ENCODE results near the gene ATP1B1. TPM values are rescaled to one million over a fixed set of nuclear protein-coding genes. Genes with fewer than 3 reads are reported as not detected.
A peak's percentile ranks its signal among the peaks of the same experiment; 100 is the strongest.

ATP1B1 gene
- total RNA-seq, 2 experiments from 2014 or later = 5.6 to 6.2 TPM

DNA sequence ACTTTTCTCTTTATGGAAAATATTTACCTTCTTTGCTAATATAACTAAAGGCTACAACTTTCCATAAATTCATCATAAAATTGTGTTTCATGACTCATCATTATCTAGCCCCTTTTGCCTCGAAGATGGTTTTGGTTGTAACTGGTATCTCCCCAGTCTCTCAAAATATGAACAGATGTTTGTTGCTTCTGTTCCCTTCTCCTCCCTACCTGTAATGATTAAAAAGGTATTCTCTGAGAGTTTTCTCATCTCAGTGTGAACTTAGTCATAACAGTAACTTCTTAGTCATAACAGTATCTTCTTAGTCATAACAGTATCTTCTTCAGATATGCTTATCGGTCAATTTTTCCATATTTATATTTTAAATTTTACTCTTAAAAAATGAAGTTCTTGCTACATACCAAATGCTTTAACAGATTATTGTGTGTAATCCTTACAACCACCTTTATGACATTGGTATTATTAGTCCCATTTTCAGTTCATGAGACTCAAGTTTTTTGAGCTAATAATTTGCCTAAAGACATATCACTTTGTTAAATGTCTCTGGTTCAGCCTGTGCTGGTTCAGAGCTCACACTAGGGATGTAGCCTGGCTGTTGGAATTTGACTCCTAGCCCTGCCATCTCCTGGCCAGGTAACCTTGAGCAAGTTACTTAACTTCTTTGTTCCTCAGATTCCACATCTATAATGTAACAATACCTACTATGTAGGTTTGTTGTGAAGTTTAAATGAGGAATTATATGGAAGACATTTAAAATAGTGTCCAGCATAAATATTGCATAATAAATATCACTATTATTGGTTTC lies 32.6 kb downstream of the ATP1B1 start:
- Mint-ChIP-seq H3K27ac (peak overlapping the region; percentile 50), H3K36me3 (ENCODE audit: low read depth) (no peaks in the 10 kb centered on the region), H3K27me3 (ENCODE audit: low read depth) (no peaks in the 10 kb centered on the region), H3K4me3 (no peak overlapping the region), H3K9me3 (no peaks in the 10 kb centered on the region), H3K4me1 (ENCODE audit: low read depth) (peaks cover 6% of the 10 kb centered on the region)
- DNase-seq = no peak
- CTCF ChIA-PET = interaction anchor here (0.6 to 1.6 kb wide), 3 partner anchors 9 to 209 kb away, joined by 3 to 5 read pairs (median 4); no protein-coding TSS in a partner anchor
- intact Hi-C loops (cut with micrococcal nuclease) = loop anchor here (1.0 to 5.0 kb wide), 9 partner anchors 33 to 797 kb away; partner anchors contain the start of genes ATP1B1, F5 and NME7

DNA sequence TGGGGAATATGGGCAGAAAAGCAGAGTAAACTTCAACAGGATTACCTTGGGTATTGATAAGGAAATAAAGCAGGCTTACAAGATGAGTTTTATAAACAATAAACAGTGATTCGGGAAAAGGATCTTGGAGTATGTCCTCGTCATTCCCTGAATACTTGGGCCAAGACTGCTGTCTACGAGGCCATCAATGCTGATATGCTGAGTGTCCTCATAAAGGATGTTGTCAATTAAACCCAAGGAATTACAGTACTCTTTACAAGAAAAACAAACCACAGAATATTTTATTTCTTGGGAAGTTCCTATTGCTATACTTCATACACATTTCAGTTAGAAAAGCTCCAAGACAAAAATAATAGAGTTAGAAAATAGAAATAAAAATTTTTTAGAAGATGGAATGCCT lies 34.9 kb downstream of the ATP1B1 start:
- Mint-ChIP-seq H3K27ac (no peak overlapping the region), H3K36me3 (ENCODE audit: low read depth) (no peaks in the 10 kb centered on the region), H3K4me1 (ENCODE audit: low read depth) (peaks cover 6% of the 10 kb centered on the region), H3K4me3 (no peak overlapping the region), H3K27me3 (ENCODE audit: low read depth) (no peaks in the 10 kb centered on the region), H3K9me3 (no peaks in the 10 kb centered on the region)
- no peak for DNase-seq
- intact Hi-C loops (cut with micrococcal nuclease) = no loop called here
- CTCF ChIA-PET = no interaction called here

DNA sequence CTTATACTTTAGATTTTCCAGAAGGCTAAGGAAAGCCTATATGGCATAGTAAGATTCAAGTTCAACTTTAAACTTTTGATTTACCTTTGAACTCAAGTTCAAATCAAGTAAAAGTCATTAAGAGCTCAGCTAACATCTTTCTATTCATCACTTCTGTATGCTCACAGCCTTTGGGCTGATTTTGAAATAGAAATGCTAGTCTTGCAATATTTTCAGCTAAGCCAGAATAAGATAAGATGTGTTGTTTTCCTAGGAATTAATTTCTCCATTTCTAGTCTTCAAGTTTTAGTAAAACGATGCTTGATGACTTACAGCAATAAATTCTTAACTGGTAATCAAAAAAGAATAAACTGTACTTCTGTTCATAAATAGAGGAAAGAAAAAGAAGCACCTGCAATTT lies 35.6 kb downstream of the ATP1B1 start:
- no peak overlapping the region for H3K4me3 Mint-ChIP-seq
- H3K4me1 Mint-ChIP-seq (ENCODE audit: low read depth) = peaks cover 6% of the 10 kb centered on the region
- CTCF ChIA-PET = no interaction called here
- H3K27me3 Mint-ChIP-seq (ENCODE audit: low read depth) = no peaks in the 10 kb centered on the region
- no peak overlapping the region for H3K27ac Mint-ChIP-seq
- no peaks in the 10 kb centered on the region for H3K36me3 Mint-ChIP-seq (ENCODE audit: low read depth)
- H3K9me3 Mint-ChIP-seq = no peaks in the 10 kb centered on the region
- intact Hi-C loops (cut with micrococcal nuclease) = no loop called here
- DNase-seq = no peak

DNA sequence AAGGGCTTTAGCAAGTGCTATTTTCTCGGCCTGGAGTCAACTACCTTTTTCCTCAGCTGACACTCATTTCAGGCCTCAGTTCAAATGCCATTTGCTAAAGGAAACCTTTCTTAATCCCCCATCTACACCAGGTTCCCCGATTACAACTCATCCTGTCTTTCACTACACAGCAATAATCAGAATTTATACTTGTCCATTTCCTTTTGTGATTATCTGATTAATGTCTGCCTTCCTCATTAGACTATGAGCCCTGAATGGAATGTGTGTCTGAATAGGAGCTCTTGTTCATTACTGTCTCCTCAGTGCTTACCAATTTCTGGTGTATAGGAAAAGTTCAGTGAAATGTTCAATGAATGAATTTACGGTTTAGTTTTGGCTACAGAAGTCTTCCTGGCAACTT lies 36.9 kb downstream of the ATP1B1 start:
- Mint-ChIP-seq H3K4me3 (no peak overlapping the region), H3K36me3 (ENCODE audit: low read depth) (no peaks in the 10 kb centered on the region), H3K9me3 (no peaks in the 10 kb centered on the region), H3K27me3 (ENCODE audit: low read depth) (no peaks in the 10 kb centered on the region), H3K27ac (no peak overlapping the region), H3K4me1 (ENCODE audit: low read depth) (peaks cover 4% of the 10 kb centered on the region)
- DNase-seq = no peak
- CTCF ChIA-PET = no interaction called here
- intact Hi-C loops (cut with micrococcal nuclease) = no loop called here

DNA sequence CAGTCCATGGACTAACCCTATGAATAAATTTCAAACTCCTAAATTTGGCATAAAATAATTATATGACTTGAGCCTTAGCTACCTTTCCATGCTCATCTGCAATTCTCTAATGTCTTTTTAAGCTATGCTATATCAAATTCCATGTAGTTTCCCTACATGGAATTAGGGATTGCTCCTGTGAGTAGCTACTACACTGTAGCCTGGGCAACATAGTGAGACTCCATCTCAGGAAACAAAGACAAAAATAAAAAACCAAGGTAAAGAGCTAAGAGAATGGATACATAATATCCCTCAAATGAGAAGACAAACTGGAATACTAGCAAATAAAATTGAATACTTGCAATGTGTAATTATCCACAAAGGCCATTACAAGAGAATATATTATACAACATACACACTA lies 37.5 kb downstream of the ATP1B1 start:
- no peak overlapping the region for H3K27ac Mint-ChIP-seq
- H3K4me1 Mint-ChIP-seq (ENCODE audit: low read depth) = peaks cover under 1% of the 10 kb centered on the region
- no peaks in the 10 kb centered on the region for H3K27me3 Mint-ChIP-seq (ENCODE audit: low read depth)
- no peak overlapping the region for H3K4me3 Mint-ChIP-seq
- no peaks in the 10 kb centered on the region for H3K9me3 Mint-ChIP-seq
- H3K36me3 Mint-ChIP-seq (ENCODE audit: low read depth) = no peaks in the 10 kb centered on the region
- CTCF ChIA-PET = no interaction called here
- intact Hi-C loops (cut with micrococcal nuclease) = no loop called here
- no peak for DNase-seq

DNA sequence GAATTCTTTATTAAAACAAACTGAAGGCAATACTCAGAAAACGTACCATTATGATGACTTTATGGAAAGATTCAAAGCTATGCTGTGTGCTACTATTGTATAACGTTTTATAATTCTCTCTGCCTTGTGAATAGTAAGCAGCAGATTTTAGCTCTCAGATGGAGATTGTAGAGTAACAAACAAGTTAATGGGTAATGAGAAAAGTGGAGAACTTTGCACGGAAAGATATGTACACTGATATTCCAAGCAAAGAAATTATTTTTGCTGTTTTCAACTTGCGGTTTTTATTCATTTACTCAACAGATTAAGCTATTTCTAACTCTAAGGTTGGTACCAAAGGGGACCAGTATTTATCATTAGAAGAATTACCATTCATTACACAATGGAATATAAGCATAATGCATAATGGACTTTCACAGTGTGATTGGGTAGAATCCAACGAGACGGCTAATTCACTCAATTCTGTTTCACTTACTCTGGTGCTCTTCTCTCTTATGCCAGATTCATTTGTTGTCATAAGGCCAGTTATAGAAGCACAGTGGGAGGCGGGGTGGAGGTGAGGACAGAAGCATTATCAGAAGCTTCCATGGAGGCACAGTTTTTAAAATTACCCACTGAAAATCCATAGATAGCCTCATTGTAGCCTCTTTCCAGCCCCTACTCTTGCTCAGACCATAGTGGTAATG lies 38.6 kb downstream of the ATP1B1 start:
- H3K36me3 Mint-ChIP-seq (ENCODE audit: low read depth) = no peaks in the 10 kb centered on the region
- H3K4me3 Mint-ChIP-seq = no peak overlapping the region
- no peaks in the 10 kb centered on the region for H3K27me3 Mint-ChIP-seq (ENCODE audit: low read depth)
- no peak overlapping the region for H3K27ac Mint-ChIP-seq
- no peaks in the 10 kb centered on the region for H3K4me1 Mint-ChIP-seq (ENCODE audit: low read depth)
- no peaks in the 10 kb centered on the region for H3K9me3 Mint-ChIP-seq
- DNase-seq = no peak
- CTCF ChIA-PET = interaction anchor here (0.6 kb wide), 1 partner anchor 202 kb away, joined by 3 read pairs; no protein-coding TSS in a partner anchor
- intact Hi-C loops (cut with micrococcal nuclease) = no loop called here

DNA sequence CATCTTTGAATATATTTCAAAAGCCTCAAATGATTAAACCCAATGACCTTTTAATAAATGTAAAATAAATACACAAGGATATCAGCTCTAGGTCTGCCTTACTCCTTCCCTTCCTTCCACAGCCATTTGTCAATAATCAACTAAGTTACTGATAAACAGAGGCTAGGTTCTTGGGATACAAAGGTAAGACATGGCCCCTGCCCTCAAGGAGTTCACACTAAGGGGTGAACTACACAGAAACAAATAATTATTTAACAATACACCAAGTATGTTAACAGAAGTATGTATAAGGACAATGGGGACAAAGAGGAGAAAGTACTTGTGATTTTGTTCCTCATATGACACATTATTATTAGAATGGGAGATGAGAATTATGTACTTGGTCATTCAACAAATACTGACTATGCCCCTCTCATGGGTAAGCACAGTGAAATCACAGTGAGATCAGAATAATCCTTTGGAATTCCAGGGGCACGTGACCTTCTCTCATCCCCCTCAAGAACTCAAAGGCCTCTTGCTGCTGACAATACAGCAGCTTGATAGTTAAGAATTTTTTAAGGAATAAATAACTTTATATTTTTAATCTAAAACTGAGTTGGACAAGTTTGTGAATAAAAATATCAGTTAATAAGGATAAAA lies 40.2 kb downstream of the ATP1B1 start:
- H3K36me3 Mint-ChIP-seq (ENCODE audit: low read depth) = no peaks in the 10 kb centered on the region
- intact Hi-C loops (cut with micrococcal nuclease) = no loop called here
- CTCF ChIA-PET = interaction anchor here (1.6 kb wide), 1 partner anchor 8 kb away, joined by 3 read pairs; no protein-coding TSS in a partner anchor

DNA sequence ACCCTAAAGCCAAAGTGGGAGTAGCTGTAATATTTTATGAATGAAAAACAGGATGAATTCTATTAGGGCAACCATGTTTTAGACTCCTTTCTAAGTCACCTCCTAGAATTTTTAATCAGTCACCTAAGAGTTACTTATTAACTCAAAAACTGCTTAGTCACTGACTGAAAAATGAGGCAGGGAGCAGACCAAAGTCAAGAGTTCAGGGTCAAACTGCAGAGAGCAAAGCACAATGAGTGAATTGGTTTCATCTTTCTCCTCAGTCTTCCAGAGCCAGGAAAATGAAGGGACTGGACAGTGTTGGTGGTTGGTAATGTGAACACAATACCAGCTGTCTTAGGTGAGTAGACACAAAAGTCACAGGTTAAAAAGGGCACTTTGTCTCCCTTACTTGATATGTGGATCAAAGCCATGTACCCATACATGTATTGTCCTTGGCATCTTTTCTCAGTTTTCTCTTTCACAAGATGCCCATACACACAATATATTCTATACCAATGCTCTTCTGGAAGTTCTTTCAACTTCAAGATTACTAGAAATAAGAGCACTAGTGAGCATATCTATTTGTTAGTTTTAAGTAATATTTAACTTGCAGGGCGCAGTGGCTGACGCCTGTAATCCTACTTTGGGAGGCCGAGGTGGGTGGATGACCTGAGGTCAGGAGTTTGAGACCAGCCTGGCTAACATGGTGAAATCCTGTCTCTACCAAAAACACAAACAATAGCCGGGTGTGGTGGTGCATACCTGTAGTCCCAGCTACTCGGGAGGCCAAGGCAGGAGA lies 42.2 kb downstream of the ATP1B1 start:
- no peak for DNase-seq
- Mint-ChIP-seq H3K4me3 (no peak overlapping the region), H3K27ac (no peak overlapping the region), H3K9me3 (no peaks in the 10 kb centered on the region), H3K36me3 (ENCODE audit: low read depth) (no peaks in the 10 kb centered on the region), H3K27me3 (ENCODE audit: low read depth) (no peaks in the 10 kb centered on the region), H3K4me1 (ENCODE audit: low read depth) (no peaks in the 10 kb centered on the region)
- intact Hi-C loops (cut with micrococcal nuclease) = no loop called here
- CTCF ChIA-PET = interaction anchor here (1.6 kb wide), 1 partner anchor 10 kb away, joined by 3 read pairs; no protein-coding TSS in a partner anchor

More for the DNA sequence above, 40.2 kb downstream of the ATP1B1 start:
- DNase-seq = no peak
- Mint-ChIP-seq H3K27me3 (ENCODE audit: low read depth) (no peaks in the 10 kb centered on the region), H3K27ac (no peak overlapping the region), H3K4me3 (no peak overlapping the region), H3K9me3 (no peaks in the 10 kb centered on the region), H3K4me1 (ENCODE audit: low read depth) (no peaks in the 10 kb centered on the region)

DNA sequence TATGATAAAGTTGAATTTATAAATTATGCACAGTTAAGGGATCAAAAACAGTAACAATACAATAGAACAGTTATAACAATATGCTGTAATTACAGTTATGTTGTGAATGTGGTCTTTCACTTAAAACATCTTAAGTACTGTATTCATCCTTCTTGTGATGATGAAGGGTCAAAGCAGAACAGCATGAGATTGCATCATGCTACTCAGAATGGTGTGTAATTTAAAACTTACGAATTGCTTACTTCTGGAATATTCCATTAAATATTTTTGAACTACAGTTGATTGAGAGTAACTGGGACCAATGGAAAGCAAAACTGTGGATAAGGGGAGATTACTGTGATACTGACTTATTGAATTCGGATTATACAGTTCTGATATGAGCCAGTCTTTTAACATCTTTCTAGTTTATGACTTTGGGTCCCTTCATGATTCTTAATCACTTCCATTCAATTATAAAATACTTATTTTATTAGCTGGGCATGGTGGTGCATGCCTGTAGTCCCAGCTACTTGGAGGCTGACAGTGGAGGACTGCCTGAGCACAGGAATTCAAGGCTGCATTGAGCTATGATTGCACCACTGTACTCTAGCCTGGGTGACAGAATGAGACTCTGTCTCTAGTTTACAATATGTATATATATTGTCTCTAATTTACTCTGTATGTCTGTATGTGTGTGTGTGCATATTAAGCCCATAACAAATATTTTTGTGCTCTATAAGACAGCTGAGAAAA lies 43.2 kb downstream of the ATP1B1 start:
- Mint-ChIP-seq H3K27me3 (ENCODE audit: low read depth) (no peaks in the 10 kb centered on the region), H3K27ac (no peak overlapping the region), H3K4me1 (ENCODE audit: low read depth) (no peaks in the 10 kb centered on the region), H3K36me3 (ENCODE audit: low read depth) (no peaks in the 10 kb centered on the region), H3K4me3 (no peak overlapping the region), H3K9me3 (no peaks in the 10 kb centered on the region)
- intact Hi-C loops (cut with micrococcal nuclease) = no loop called here
- CTCF ChIA-PET = interaction anchor here (0.7 kb wide), 2 partner anchors 9 to 1121 kb away, joined by 3 to 4 read pairs; no protein-coding TSS in a partner anchor
- no peak for DNase-seq

DNA sequence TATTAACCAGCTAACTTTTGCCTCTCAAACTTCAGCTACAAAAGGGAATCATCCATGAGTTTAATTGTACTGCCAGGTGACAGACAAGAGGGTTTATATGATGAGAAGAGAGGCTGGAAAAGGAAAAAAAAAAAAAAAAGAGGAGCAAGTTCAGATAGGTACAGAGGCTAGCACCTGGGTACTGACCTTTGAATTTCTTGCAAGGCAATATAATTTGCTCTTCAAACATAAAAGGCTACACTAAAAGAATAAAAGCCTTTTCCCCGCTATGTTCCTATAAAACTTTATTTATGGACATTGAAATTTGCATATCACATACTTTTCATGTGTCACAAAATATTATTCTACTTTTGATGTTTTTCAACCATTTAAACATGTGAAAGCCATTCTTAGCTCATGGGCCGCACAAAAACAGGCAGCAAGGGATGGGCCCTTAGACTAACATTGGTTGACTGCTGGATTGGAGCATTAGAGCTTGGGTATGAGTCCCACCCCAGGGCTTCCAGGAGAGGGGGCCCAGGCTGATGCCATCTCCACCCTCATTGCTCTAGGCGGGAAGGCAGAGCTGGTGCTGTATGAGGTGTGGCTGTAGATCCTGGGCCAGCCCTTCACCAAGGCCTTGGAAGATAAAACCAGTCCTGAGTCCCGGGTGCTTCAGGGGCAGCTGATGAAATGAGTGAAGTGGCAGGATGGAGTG lies 44.3 kb downstream of the ATP1B1 start:
- DNase-seq = no peak
- no peak overlapping the region for H3K27ac Mint-ChIP-seq
- H3K4me3 Mint-ChIP-seq = no peak overlapping the region
- H3K4me1 Mint-ChIP-seq (ENCODE audit: low read depth) = no peaks in the 10 kb centered on the region
- no peaks in the 10 kb centered on the region for H3K27me3 Mint-ChIP-seq (ENCODE audit: low read depth)
- no peaks in the 10 kb centered on the region for H3K9me3 Mint-ChIP-seq
- CTCF ChIA-PET = interaction anchor here (0.7 kb wide), 1 partner anchor 1120 kb away, joined by 4 read pairs; no protein-coding TSS in a partner anchor
- intact Hi-C loops (cut with micrococcal nuclease) = no loop called here
- no peaks in the 10 kb centered on the region for H3K36me3 Mint-ChIP-seq (ENCODE audit: low read depth)

DNA sequence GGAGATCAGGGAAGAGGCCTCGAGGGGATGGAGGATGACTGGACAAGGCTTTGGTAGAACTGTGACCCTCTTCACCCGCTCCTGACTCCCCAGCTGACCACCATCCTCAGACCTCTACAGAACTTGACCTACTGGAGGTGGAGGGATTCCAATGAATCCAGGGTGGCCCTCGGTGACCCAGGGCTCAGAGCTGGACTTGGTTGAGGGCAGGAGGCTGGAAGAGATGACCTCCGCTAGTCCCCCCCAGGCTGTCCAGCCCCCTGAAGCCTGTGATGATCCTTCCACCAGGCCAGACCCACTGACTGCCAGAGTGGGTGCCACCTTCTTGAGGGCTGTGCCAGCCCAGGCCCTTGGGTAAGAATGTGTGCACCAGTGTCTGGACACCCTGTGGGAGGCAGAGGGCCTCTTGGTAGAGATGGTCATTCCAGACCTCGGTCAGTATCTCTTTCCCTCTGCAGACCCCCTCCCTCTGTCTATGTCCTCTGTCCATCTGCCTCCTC lies 44.9 kb downstream of the ATP1B1 start:
- Mint-ChIP-seq H3K4me3 (no peak overlapping the region), H3K4me1 (ENCODE audit: low read depth) (no peaks in the 10 kb centered on the region), H3K9me3 (no peaks in the 10 kb centered on the region), H3K27me3 (ENCODE audit: low read depth) (no peaks in the 10 kb centered on the region), H3K27ac (no peak overlapping the region), H3K36me3 (ENCODE audit: low read depth) (no peaks in the 10 kb centered on the region)
- DNase-seq = no peak
- CTCF ChIA-PET = no interaction called here
- intact Hi-C loops (cut with micrococcal nuclease) = no loop called here

Data from activated naive CD4-positive, alpha-beta T cell treated with anti-CD3 and anti-CD28 coated beads for 36 hours (primary cell).